Measurements from ENCODE around the gene PPP1CC.

Gene PPP1CC

GRCh38 chr12:110684312-110684836, 58.3 kb downstream of the PPP1CC start:
- no peak for DNase-seq

GRCh38 chr12:110683888-110684287, 58.8 kb downstream of the PPP1CC start:
- no peak for DNase-seq

- DNase-seq, result no peak
These were observed 62.7 kb downstream of the PPP1CC start for GRCh38 chr12:110680032-110680431.

GRCh38 chr12:110679201-110679600, 63.5 kb downstream of the PPP1CC start:
- DNase-seq, result no peak

- no peak for DNase-seq
These were observed 64.7 kb downstream of the PPP1CC start for GRCh38 chr12:110677982-110678381.

- DNase-seq, result no peak
These were observed 65.3 kb downstream of the PPP1CC start for GRCh38 chr12:110677206-110677911.

GRCh38 chr12:110676171-110676570, 66.5 kb downstream of the PPP1CC start:
- no peak for DNase-seq

- no peak for DNase-seq
These were observed 72.5 kb downstream of the PPP1CC start for GRCh38 chr12:110670161-110670701.

Data from CD4-positive, alpha-beta T cell treated with Interferon gamma for 1 hour (primary cell).